ENCODE results near the gene GRN.
A peak's percentile ranks its signal among the peaks of the same experiment; 100 is the strongest.
"Not testable (repeated sequence)": the region's sequence is repeated elsewhere in the genome, so short reads cannot be mapped to it uniquely, and the experiment has no call there.

Gene GRN

GRCh38 chr17:44321246-44322120, 23.6 kb upstream of the GRN start:
- no peak for DNase-seq

- no peak for DNase-seq
These were observed 22.7 kb upstream of the GRN start for GRCh38 chr17:44322236-44322895.

- DNase-seq = no peak
These were observed 21.6 kb upstream of the GRN start for GRCh38 chr17:44323359-44324091.

GRCh38 chr17:44324092-44324570, 21.0 kb upstream of the GRN start:
- DNase-seq = peak in 1 of 3 experiments; percentile 64

GRCh38 chr17:44324571-44325275, 20.4 kb upstream of the GRN start, which contains the start of gene SLC25A39:
SLC25A39 (minus strand) TSS chr17:44324823; CDS start chr17:44323562, 1,261 bp downstream.
- DNase-seq = peak; percentile 96 to 97 (median 96)

- peak; percentile 92 to 97 (median 96) for DNase-seq
These were observed 18.1 kb upstream of the GRN start for GRCh38 chr17:44326861-44327444.

- no peak for DNase-seq
These were observed 17.2 kb upstream of the GRN start for GRCh38 chr17:44327715-44328449.

- not testable (repeated sequence) for DNase-seq
These were observed 15.6 kb upstream of the GRN start for GRCh38 chr17:44329516-44329915.

GRCh38 chr17:44330263-44330662, 14.8 kb upstream of the GRN start:
- not testable (repeated sequence) for DNase-seq

GRCh38 chr17:44331249-44331760, 13.8 kb upstream of the GRN start:
- peak; percentile 74 to 94 (median 91) for DNase-seq

GRCh38 chr17:44333371-44333770, 11.7 kb upstream of the GRN start:
- no peak for DNase-seq

GRCh38 chr17:44334315-44334714, 10.8 kb upstream of the GRN start:
- DNase-seq = no peak

- DNase-seq = no peak
These were observed 10.4 kb upstream of the GRN start for GRCh38 chr17:44334727-44335126.

- no peak for DNase-seq
These were observed 9.5 kb upstream of the GRN start for GRCh38 chr17:44335564-44335963.

GRCh38 chr17:44335968-44336367, 9.1 kb upstream of the GRN start:
- DNase-seq = no peak

GRCh38 chr17:44338702-44339101, 6.4 kb upstream of the GRN start:
- DNase-seq = no peak

GRCh38 chr17:44340553-44340952, 4.5 kb upstream of the GRN start:
- not testable (repeated sequence) for DNase-seq

GRCh38 chr17:44343510-44344209, 1.4 kb upstream of the GRN start:
- no peak for DNase-seq

GRCh38 chr17:44345454-44346026, 438 bp downstream of the GRN start:
- DNase-seq = peak; percentile 29 to 87 (median 74)
